K562 (cell line): ENCODE measurements around the gene MICAL1. TPM values are rescaled to one million over a fixed set of nuclear protein-coding genes. Genes with fewer than 3 reads are reported as not detected.

ENCODE experiments used
- ATF7 ChIP-seq: fragments of 450-650 bp; IDR thresholded peaks from 2 replicates; pipeline ENCODE4 v1.7.1; 2014; ENCODE audit warnings: mild to moderate bottlenecking, moderate library complexity
- BACH1 ChIP-seq: fragments of 200-800 bp; sonication (Bioruptor generic); IDR thresholded peaks from 2 replicates; pipeline ENCODE4 v1.6.1; 2016; ENCODE audit warnings: missing genetic modification characterization, missing compliant biosample characterization
- CREB5 ChIP-seq: fragments of 250-450 bp; sonication (Bioruptor Pico); IDR thresholded peaks from 2 replicates; pipeline ENCODE4 v1.5.0; 2020; ENCODE audit warnings: mild to moderate bottlenecking
- EHMT2 ChIP-seq: fragments of 450-650 bp; IDR thresholded peaks from 2 replicates; pipeline ENCODE4 v1.6.1; 2018; ENCODE audit warnings: antibody characterized with exemption
- GTF2B ChIP-seq: IDR thresholded peaks from 2 replicates; pipeline ENCODE4 v1.6.1; 2011; ENCODE audit not compliant: insufficient read length; ENCODE audit errors: extremely low read depth
- HMGN3 ChIP-seq: IDR thresholded peaks from 2 replicates; pipeline ENCODE4 v1.6.1; 2011; ENCODE audit warnings: borderline replicate concordance, low read depth, mild to moderate bottlenecking, mixed read lengths, low read length; ENCODE audit not compliant: insufficient read length; ENCODE audit errors: extremely low read depth
- HNRNPUL1 ChIP-seq: fragments of 200-400 bp; formaldehyde crosslinking; IDR thresholded peaks from 2 replicates; pipeline ENCODE4 v1.6.1; 2017; ENCODE audit warnings: low read length
- MBD1 ChIP-seq: fragments of 250-450 bp; sonication (Bioruptor Pico); IDR thresholded peaks from 2 replicates; pipeline ENCODE4 v1.8.0; 2022; ENCODE audit warnings: inconsistent platforms
- MECOM ChIP-seq: fragments of 250-450 bp; sonication (Bioruptor Pico); IDR thresholded peaks from 2 replicates; pipeline ENCODE4 v1.8.0; 2022; ENCODE audit warnings: inconsistent platforms
- MYBL2 ChIP-seq, 2 experiments: fragments of 450-650 bp in 1 of 2; sonication (generic) in 1 of 2; formaldehyde crosslinking in 1 of 2; IDR thresholded peaks; 2 replicates each; pipeline versions ENCODE4 v1.6.1 to v1.8.1; 2017 to 2022; ENCODE audit warnings: borderline replicate concordance in 1 of 2, inconsistent platforms in 1 of 2, low read depth in 1 of 2, mild to moderate bottlenecking in 1 of 2, missing genetic modification reagents in 1 of 2, moderate library complexity in 1 of 2
- THAP12 ChIP-seq: fragments of 250-450 bp; sonication (Bioruptor Pico); IDR thresholded peaks from 2 replicates; pipeline ENCODE4 v1.9.0; 2021; ENCODE audit warnings: mild to moderate bottlenecking, inconsistent platforms
- ZBTB33 ChIP-seq: sonication (generic); formaldehyde crosslinking; IDR thresholded peaks from 2 replicates; pipeline ENCODE4 v1.8.1; 2023; ENCODE audit warnings: mild to moderate bottlenecking, missing genetic modification reagents
- ZNF277 ChIP-seq: fragments of 250-450 bp; sonication (Bioruptor Pico); IDR thresholded peaks from 2 replicates; pipeline ENCODE4 v1.8.0; 2022; ENCODE audit warnings: inconsistent platforms, mild to moderate bottlenecking, moderate library complexity, borderline replicate concordance
- ZNF3 ChIP-seq: fragments of 250-450 bp; sonication (Bioruptor Pico); IDR thresholded peaks from 2 replicates; pipeline ENCODE4 v1.5.0; 2021; ENCODE audit warnings: mild to moderate bottlenecking, moderate library complexity
- ZNF316 ChIP-seq: fragments of 450-650 bp; IDR thresholded peaks from 2 replicates; pipeline ENCODE4 v1.6.1; 2016
- ZNF511 ChIP-seq: sonication (generic); formaldehyde crosslinking; IDR thresholded peaks from 2 replicates; pipeline ENCODE4 v1.8.0; 2022; ENCODE audit warnings: mild to moderate bottlenecking, missing genetic modification reagents
- polyA plus RNA-seq, 8 experiments: library from polyadenylated mRNA; depleted of rRNA in 4 of 8; stranded (reverse) in 5 of 8; unstranded in 3 of 8; fragments of >200 nt; fragmentation: Nextera tagmentation in 2 of 8; fragmentation: Illumina TruSeq in 1 of 8; extraction: Ambion mirVana in 2 of 8; extraction: Trizol in 1 of 8; gene quantifications; 2 replicates each; pipeline versions ENCODE4 v1.2.1 to v1.2.3, GENCODE V29; 2011 to 2014; ENCODE audit warnings: inconsistent platforms in 1 of 8, missing spikeins in 1 of 8
- total RNA-seq, 7 experiments: library from RNA; depleted of rRNA in 6 of 7; stranded (reverse); fragments of >200 nt in 6 of 7; fragmentation: Illumina TruSeq in 2 of 7; extraction: Trizol in 2 of 7; gene quantifications; 2 replicates each; pipeline versions ENCODE4 v1.2.1 to v1.2.3, GENCODE V29; 2011 to 2021; ENCODE audit warnings: low replicate concordance in 1 of 7

The MICAL1 gene
- total and polyA plus RNA-seq, 9 of the 15 experiments (the other 6 are each of a cell fraction or from before 2014, with no cell fraction given), result 0.07 to 15.2 (median 7.0) TPM

GRCh38 chr6:109441069-109441816 is 14.3 kb downstream of the MICAL1 start (continued):
- TF ChIP-seq THAP12, result no peak
- no peak for TF ChIP-seq ZNF277 (CRISPR knock-in tag)
- no peak for TF ChIP-seq MBD1
- 0 out of 2 replicates have a peak, but pooled peaks have one; percentile 29 for TF ChIP-seq ZBTB33 (CRISPR knock-in tag)
- no peak for TF ChIP-seq ATF7
- no peak for TF ChIP-seq BACH1 (tag)
- TF ChIP-seq EHMT2, result no peak
- peak; percentile 82 for TF ChIP-seq ZNF511 (CRISPR knock-in tag)
- no peak for TF ChIP-seq HNRNPUL1
- TF ChIP-seq ZNF316, result no peak
- TF ChIP-seq GTF2B, result no peak
- no peak for TF ChIP-seq MYBL2 (IDR thresholded peaks at IDR 0.05; ENCODE audit: low read depth)
- TF ChIP-seq MYBL2 (CRISPR knock-in tag; IDR thresholded peaks at IDR 0.05; ENCODE audit: borderline replicate concordance), result no peak
- no peak for TF ChIP-seq HMGN3
- TF ChIP-seq CREB5 (CRISPR knock-in tag), result no peak
- TF ChIP-seq ZNF3, result no peak
- TF ChIP-seq MECOM (CRISPR knock-in tag), result no peak
